HCT116 (cell line): Measurements from ENCODE around the gene RRAD.

Source experiments
- CTCF ChIP-seq, 3 experiments: fragments of 200-600 bp in 1 of 3; sonication (generic) in 1 of 3; IDR thresholded peaks in 2 of 3; conservative IDR thresholded peaks in 1 of 3; 2 replicates each; pipeline ENCODE4 v1.5.1; 2012 to 2017; ENCODE audit warnings: low read depth in 2 of 3, low read length in 2 of 3, antibody characterized with exemption in 1 of 3, borderline replicate concordance in 1 of 3, control low read depth in 1 of 3, mild to moderate bottlenecking in 1 of 3, mixed read lengths in 1 of 3, mixed run types in 1 of 3, moderate library complexity in 1 of 3; ENCODE audit not compliant: insufficient read depth in 1 of 3
- EZH2 ChIP-seq: fragments of 200-600 bp; sonication (generic); IDR thresholded peaks from 2 replicates; pipeline ENCODE4 v1.6.1; 2017; ENCODE audit warnings: antibody characterized with exemption, mixed run types
- MAX ChIP-seq: IDR thresholded peaks from 2 replicates; pipeline ENCODE4 v1.6.1; 2012
- SRF ChIP-seq: IDR thresholded peaks from 2 replicates; pipeline ENCODE4 v1.6.1; 2012; ENCODE audit warnings: low read depth

- no peak for TF ChIP-seq CTCF (IDR thresholded peaks at IDR 0.05 in 2 of 3, conservative IDR thresholded peaks at IDR 0.05 in 1 of 3; ENCODE audit: borderline replicate concordance in 1 of 3, insufficient read depth in 1 of 3, low read depth in 2 of 3, low read length in 2 of 3)
- no peak for TF ChIP-seq EZH2
- no peak for TF ChIP-seq SRF
- TF ChIP-seq MAX: no peak
These were observed 12.5 kb upstream of the RRAD start for GRCh38 chr16:66937725-66938337.
